ENCODE results near the gene CACNA1B.

Gene CACNA1B

DNA sequence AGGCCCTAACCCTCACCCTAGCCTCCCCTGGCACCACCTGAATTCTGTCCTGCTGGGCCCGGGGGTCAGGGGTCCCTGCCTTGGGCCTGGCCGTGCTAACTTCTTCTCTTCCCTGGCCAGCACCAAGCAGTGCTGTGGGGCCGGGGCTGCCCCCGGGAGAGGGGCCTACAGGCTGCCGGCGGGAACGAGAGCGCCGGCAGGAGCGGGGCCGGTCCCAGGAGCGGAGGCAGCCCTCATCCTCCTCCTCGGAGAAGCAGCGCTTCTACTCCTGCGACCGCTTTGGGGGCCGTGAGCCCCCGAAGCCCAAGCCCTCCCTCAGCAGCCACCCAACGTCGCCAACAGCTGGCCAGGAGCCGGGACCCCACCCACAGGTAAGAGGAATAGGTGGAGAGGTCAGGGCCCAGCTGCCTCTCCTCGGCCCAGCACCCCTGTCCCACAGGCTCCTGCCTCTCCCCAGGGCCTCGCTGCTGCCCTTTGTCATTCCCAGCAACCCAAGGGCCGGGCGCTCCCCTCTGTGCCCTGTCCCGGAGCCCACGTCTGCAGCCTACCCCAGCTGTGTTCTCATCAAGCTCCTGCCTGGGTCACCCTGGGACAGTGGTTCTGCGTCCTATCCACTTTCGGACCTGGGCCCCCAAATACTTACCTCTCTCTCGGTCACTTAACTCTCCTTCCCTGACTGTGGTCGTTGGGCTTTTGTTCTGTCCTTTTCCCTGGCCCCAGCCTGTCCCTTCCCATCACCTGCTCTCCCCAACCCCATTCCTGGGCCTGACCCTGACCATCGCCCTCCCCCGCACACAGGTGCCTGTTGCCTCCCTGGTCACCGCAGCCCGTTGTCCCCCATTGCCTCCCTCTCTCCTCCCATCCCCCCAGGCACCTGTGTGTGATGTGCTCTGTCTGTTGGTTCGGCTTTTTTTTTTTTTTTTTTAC lies 243.2 kb downstream of the CACNA1B start:
- Histone ChIP-seq H3K4me3 (ENCODE audit: insufficient read depth in 1 of 2, low read depth in 1 of 2, low read length in 2 of 2) (no peak overlapping the region), H3K23ac (ENCODE audit: low read length in 2 of 2) (no peak overlapping the region), H3K79me1 (replicated peaks; ENCODE audit: low read length, poor library complexity, severe bottlenecking) (no peaks in the 10 kb centered on the region), H3K36me3 (ENCODE audit: control insufficient read depth in 1 of 2, insufficient read depth in 2 of 2, low read depth in 1 of 2, low read length in 2 of 2) (peaks cover 0 to 3% of the 10 kb centered on the region in 2 experiments), H3K4me1 (ENCODE audit: control insufficient read depth, insufficient read depth, low read depth, low read length) (no peaks in the 10 kb centered on the region), H2AFZ (ENCODE audit: low read depth, low read length) (no peak overlapping the region), H3K27me3 (ENCODE audit: control insufficient read depth in 1 of 2, insufficient read depth in 1 of 2, low read length in 2 of 2) (peaks cover 0 to 13% of the 10 kb centered on the region in 2 experiments), H3K9ac (ENCODE audit: low read length) (no peak overlapping the region), H3K27ac (ENCODE audit: low read length, poor library complexity, severe bottlenecking) (no peak overlapping the region), H3K18ac (ENCODE audit: low read depth in 1 of 2, low read length in 2 of 2) (no peak overlapping the region), H3K4ac (ENCODE audit: low read depth in 1 of 2, low read length in 2 of 2) (no peak overlapping the region), H2BK5ac (ENCODE audit: low read depth, low read length, poor library complexity, severe bottlenecking) (no peak overlapping the region), H2BK12ac (ENCODE audit: low read length in 2 of 2) (no peak overlapping the region), H4K91ac (ENCODE audit: low read length) (no peak overlapping the region), H2AK5ac (ENCODE audit: low read length, severe bottlenecking) (no peak overlapping the region), H2BK15ac (ENCODE audit: low read depth, poor library complexity, severe bottlenecking) (no peak overlapping the region), H2BK120ac (ENCODE audit: low read depth, low read length) (no peak overlapping the region), H4K8ac (ENCODE audit: low read length) (no peak overlapping the region), H3K9me3 (ENCODE audit: control insufficient read depth, low read length) (no peaks in the 10 kb centered on the region), H3K4me2 (ENCODE audit: low read length, poor library complexity, severe bottlenecking) (no peak overlapping the region), H3K14ac (ENCODE audit: low read length in 2 of 2) (no peak overlapping the region)
- WGBS: 90% methylated on average over 31 of the region's 36 CpGs
- DNase-seq: no peak

DNA sequence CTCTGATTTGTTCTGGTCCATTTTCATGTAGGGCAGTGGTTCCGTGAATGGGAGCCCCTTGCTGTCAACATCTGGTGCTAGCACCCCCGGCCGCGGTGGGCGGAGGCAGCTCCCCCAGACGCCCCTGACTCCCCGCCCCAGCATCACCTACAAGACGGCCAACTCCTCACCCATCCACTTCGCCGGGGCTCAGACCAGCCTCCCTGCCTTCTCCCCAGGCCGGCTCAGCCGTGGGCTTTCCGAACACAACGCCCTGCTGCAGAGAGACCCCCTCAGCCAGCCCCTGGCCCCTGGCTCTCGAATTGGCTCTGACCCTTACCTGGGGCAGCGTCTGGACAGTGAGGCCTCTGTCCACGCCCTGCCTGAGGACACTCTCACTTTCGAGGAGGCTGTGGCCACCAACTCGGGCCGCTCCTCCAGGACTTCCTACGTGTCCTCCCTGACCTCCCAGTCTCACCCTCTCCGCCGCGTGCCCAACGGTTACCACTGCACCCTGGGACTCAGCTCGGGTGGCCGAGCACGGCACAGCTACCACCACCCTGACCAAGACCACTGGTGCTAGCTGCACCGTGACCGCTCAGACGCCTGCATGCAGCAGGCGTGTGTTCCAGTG lies 244.0 kb downstream of the CACNA1B start:
- DNase-seq: no peak
- Histone ChIP-seq H3K36me3 (ENCODE audit: control insufficient read depth in 1 of 2, insufficient read depth in 2 of 2, low read depth in 1 of 2, low read length in 2 of 2) (peaks cover 0 to 3% of the 10 kb centered on the region in 2 experiments), H3K23ac (ENCODE audit: low read length in 2 of 2) (no peak overlapping the region), H3K79me1 (replicated peaks; ENCODE audit: low read length, poor library complexity, severe bottlenecking) (no peaks in the 10 kb centered on the region), H3K4me1 (ENCODE audit: control insufficient read depth, insufficient read depth, low read depth, low read length) (no peaks in the 10 kb centered on the region), H2BK15ac (ENCODE audit: low read depth, poor library complexity, severe bottlenecking) (no peak overlapping the region), H3K9ac (ENCODE audit: low read length) (no peak overlapping the region), H2AK5ac (ENCODE audit: low read length, severe bottlenecking) (no peak overlapping the region), H3K4me2 (ENCODE audit: low read length, poor library complexity, severe bottlenecking) (no peak overlapping the region), H4K8ac (ENCODE audit: low read length) (no peak overlapping the region), H3K14ac (ENCODE audit: low read length in 2 of 2) (no peak overlapping the region), H3K4me3 (ENCODE audit: insufficient read depth in 1 of 2, low read depth in 1 of 2, low read length in 2 of 2) (no peak overlapping the region), H3K9me3 (ENCODE audit: control insufficient read depth, low read length) (no peaks in the 10 kb centered on the region), H3K27ac (ENCODE audit: low read length, poor library complexity, severe bottlenecking) (no peak overlapping the region), H2BK5ac (ENCODE audit: low read depth, low read length, poor library complexity, severe bottlenecking) (no peak overlapping the region), H2BK12ac (ENCODE audit: low read length in 2 of 2) (no peak overlapping the region), H2AFZ (ENCODE audit: low read depth, low read length) (no peak overlapping the region), H3K27me3 (ENCODE audit: control insufficient read depth in 1 of 2, insufficient read depth in 1 of 2, low read length in 2 of 2) (peaks cover 0 to 8% of the 10 kb centered on the region in 2 experiments), H4K91ac (ENCODE audit: low read length) (no peak overlapping the region), H3K4ac (ENCODE audit: low read depth in 1 of 2, low read length in 2 of 2) (no peak overlapping the region), H3K18ac (ENCODE audit: low read depth in 1 of 2, low read length in 2 of 2) (no peak overlapping the region), H2BK120ac (ENCODE audit: low read depth, low read length) (no peak overlapping the region)
- 92% methylated on average over 32 of the region's 32 CpGs for WGBS

DNA sequence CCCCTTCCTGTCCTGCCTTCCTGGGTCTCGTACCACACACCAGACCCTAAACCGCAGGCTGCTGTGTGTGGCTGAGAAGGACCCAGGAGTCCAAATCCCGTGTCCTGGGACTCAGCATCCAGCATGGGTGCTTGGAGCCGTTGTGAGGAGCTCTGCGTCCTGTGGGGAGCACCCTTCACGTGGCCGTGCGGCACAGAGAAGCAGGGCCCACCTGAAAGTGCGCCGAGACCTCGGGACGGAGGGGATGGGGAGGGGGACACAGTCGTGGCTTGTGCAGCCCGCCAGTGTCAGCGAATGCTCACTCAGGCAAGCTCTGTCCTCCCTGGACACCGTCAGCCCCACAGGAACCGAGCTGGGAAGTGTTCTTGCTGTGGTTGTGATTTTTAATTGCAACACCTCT lies 244.6 kb downstream of the CACNA1B start:
- no peak overlapping the region for H3K14ac ChIP-seq (ENCODE audit: low read length in 2 of 2)
- no peak overlapping the region for H3K4me3 ChIP-seq (ENCODE audit: insufficient read depth in 1 of 2, low read depth in 1 of 2, low read length in 2 of 2)
- no peak for DNase-seq
- no peak overlapping the region for H3K4me2 ChIP-seq (ENCODE audit: low read length, poor library complexity, severe bottlenecking)
- WGBS: 82% methylated on average over 15 of the region's 17 CpGs
- no peak overlapping the region for H2BK15ac ChIP-seq (ENCODE audit: low read depth, poor library complexity, severe bottlenecking)
- H3K27me3 ChIP-seq (ENCODE audit: control insufficient read depth in 1 of 2, insufficient read depth in 1 of 2, low read length in 2 of 2): peaks cover 0 to 8% of the 10 kb centered on the region in 2 experiments
- H3K27ac ChIP-seq (ENCODE audit: low read length, poor library complexity, severe bottlenecking): no peak overlapping the region
- no peak overlapping the region for H3K23ac ChIP-seq (ENCODE audit: low read length in 2 of 2)
- H3K9me3 ChIP-seq (ENCODE audit: control insufficient read depth, low read length): no peaks in the 10 kb centered on the region
- H2AFZ ChIP-seq (ENCODE audit: low read depth, low read length): no peak overlapping the region
- no peak overlapping the region for H3K9ac ChIP-seq (ENCODE audit: low read length)
- H3K4me1 ChIP-seq (ENCODE audit: control insufficient read depth, insufficient read depth, low read depth, low read length): no peaks in the 10 kb centered on the region
- H3K79me1 ChIP-seq (replicated peaks; ENCODE audit: low read length, poor library complexity, severe bottlenecking): no peaks in the 10 kb centered on the region
- no peak overlapping the region for H3K4ac ChIP-seq (ENCODE audit: low read depth in 1 of 2, low read length in 2 of 2)
- no peak overlapping the region for H4K8ac ChIP-seq (ENCODE audit: low read length)
- H3K36me3 ChIP-seq (ENCODE audit: control insufficient read depth in 1 of 2, insufficient read depth in 2 of 2, low read depth in 1 of 2, low read length in 2 of 2): peaks cover 0 to 3% of the 10 kb centered on the region in 2 experiments
- no peak overlapping the region for H2BK12ac ChIP-seq (ENCODE audit: low read length in 2 of 2)
- H3K18ac ChIP-seq (ENCODE audit: low read depth in 1 of 2, low read length in 2 of 2): no peak overlapping the region
- H2BK120ac ChIP-seq (ENCODE audit: low read depth, low read length): no peak overlapping the region
- H4K91ac ChIP-seq (ENCODE audit: low read length): no peak overlapping the region
- H2BK5ac ChIP-seq (ENCODE audit: low read depth, low read length, poor library complexity, severe bottlenecking): no peak overlapping the region
- no peak overlapping the region for H2AK5ac ChIP-seq (ENCODE audit: low read length, severe bottlenecking)

DNA sequence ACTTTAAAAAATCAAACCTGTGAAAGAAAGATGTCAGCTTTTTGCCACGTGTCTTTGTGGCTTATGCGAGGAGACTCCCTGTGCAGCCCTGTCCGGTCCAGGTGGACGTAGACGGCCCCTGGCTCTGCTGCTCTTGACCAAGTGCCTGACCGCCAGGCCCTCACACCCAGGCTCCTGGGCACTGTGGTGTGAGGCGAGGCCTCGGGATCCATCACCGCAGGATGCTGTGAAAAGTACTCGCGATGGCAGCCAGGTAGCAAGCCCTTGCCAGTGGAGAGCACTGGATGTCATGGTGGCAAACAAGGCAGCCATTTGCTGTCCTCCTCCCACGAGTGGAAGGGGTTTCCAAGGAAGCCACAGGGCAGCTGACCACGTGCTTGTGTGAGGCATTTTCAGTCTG lies 245.1 kb downstream of the CACNA1B start:
- no peak overlapping the region for H3K23ac ChIP-seq (ENCODE audit: low read length in 2 of 2)
- no peak overlapping the region for H2BK12ac ChIP-seq (ENCODE audit: low read length in 2 of 2)
- H3K4ac ChIP-seq (ENCODE audit: low read depth in 1 of 2, low read length in 2 of 2): no peak overlapping the region
- H3K79me1 ChIP-seq (replicated peaks; ENCODE audit: low read length, poor library complexity, severe bottlenecking): no peaks in the 10 kb centered on the region
- H4K91ac ChIP-seq (ENCODE audit: low read length): no peak overlapping the region
- no peak overlapping the region for H2AFZ ChIP-seq (ENCODE audit: low read depth, low read length)
- 72% methylated on average over 13 of the region's 13 CpGs for WGBS
- H3K27me3 ChIP-seq (ENCODE audit: control insufficient read depth in 1 of 2, insufficient read depth in 1 of 2, low read length in 2 of 2): peaks cover 0 to 4% of the 10 kb centered on the region in 2 experiments
- H3K9ac ChIP-seq (ENCODE audit: low read length): no peak overlapping the region
- no peaks in the 10 kb centered on the region for H3K4me1 ChIP-seq (ENCODE audit: control insufficient read depth, insufficient read depth, low read depth, low read length)
- no peak overlapping the region for H3K4me2 ChIP-seq (ENCODE audit: low read length, poor library complexity, severe bottlenecking)
- H2BK5ac ChIP-seq (ENCODE audit: low read depth, low read length, poor library complexity, severe bottlenecking): no peak overlapping the region
- no peak for DNase-seq
- no peak overlapping the region for H2BK120ac ChIP-seq (ENCODE audit: low read depth, low read length)
- no peak overlapping the region for H2BK15ac ChIP-seq (ENCODE audit: low read depth, poor library complexity, severe bottlenecking)
- H2AK5ac ChIP-seq (ENCODE audit: low read length, severe bottlenecking): no peak overlapping the region
- no peak overlapping the region for H3K4me3 ChIP-seq (ENCODE audit: insufficient read depth in 1 of 2, low read depth in 1 of 2, low read length in 2 of 2)
- no peak overlapping the region for H3K27ac ChIP-seq (ENCODE audit: low read length, poor library complexity, severe bottlenecking)
- H4K8ac ChIP-seq (ENCODE audit: low read length): no peak overlapping the region
- no peaks in the 10 kb centered on the region for H3K9me3 ChIP-seq (ENCODE audit: control insufficient read depth, low read length)
- peaks cover 0 to 3% of the 10 kb centered on the region in 2 experiments for H3K36me3 ChIP-seq (ENCODE audit: control insufficient read depth in 1 of 2, insufficient read depth in 2 of 2, low read depth in 1 of 2, low read length in 2 of 2)
- H3K18ac ChIP-seq (ENCODE audit: low read depth in 1 of 2, low read length in 2 of 2): no peak overlapping the region
- H3K14ac ChIP-seq (ENCODE audit: low read length in 2 of 2): no peak overlapping the region
